ENCODE measurements around the gene ADGRF4. TPM values are rescaled to one million over a fixed set of nuclear protein-coding genes. Genes with fewer than 3 reads are reported as not detected.

Gene ADGRF4
- total and polyA plus RNA-seq, 2 of the 8 experiments (the other 6 are each of a cell fraction or from before 2014, with no cell fraction given): 0.02 TPM; not detected in 1

DNA sequence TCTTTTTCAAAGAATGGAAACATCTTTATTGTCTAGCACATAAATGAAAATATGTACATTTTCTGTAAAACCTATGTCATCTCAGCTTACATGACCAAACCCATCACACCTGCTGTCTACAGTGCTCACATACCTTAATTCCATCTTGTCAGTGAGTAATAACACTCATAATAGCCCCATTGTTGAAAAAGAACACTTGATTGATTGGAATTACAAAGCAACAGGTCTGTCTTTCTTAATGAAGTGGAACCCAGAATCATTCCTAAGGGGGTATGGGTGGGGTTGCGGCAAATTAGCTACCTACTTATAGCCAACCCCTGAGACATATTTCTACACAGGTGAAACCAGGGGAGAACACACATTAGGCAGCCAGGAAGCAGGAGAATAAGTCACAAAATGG, 20.2 kb downstream of the ADGRF4 start:
- no peak overlapping the region for H3K27ac ChIP-seq (ENCODE audit: low read depth, low read length)
- H4K91ac ChIP-seq (replicated peaks; ENCODE audit: insufficient read length, low read length): no peak overlapping the region
- H2AK5ac ChIP-seq (ENCODE audit: low read depth, low read length): no peak overlapping the region
- H2BK12ac ChIP-seq (ENCODE audit: low read depth, low read length): no peak overlapping the region
- no peak overlapping the region for H2BK5ac ChIP-seq (ENCODE audit: low read depth, low read length)
- H3K23ac ChIP-seq (ENCODE audit: insufficient read length): no peak overlapping the region
- 0% methylated on average over 1 of the region's 1 CpG; no CpG with 5 or more reads in 1 of the 2 experiments for WGBS, 2 experiments (ENCODE audit: extremely low coverage in 1 of 2, insufficient coverage in 1 of 2, insufficient read length in 1 of 2, insufficient replicate concordance in 2 of 2, low coverage in 1 of 2, low lambda C conversion rate in 2 of 2, missing lambda C conversion rate in 1 of 2)
- no peak overlapping the region for H3K4me2 ChIP-seq (ENCODE audit: insufficient read depth in 1 of 2, low read depth in 2 of 2, low read length in 2 of 2)
- no peak overlapping the region for H3K4ac ChIP-seq (replicated peaks; ENCODE audit: insufficient read length, low read depth, low read length)
- H3K79me2 ChIP-seq (ENCODE audit: control insufficient read depth in 1 of 2, insufficient read depth in 2 of 2, low read length in 2 of 2): no peaks in the 10 kb centered on the region
- H3K14ac ChIP-seq (ENCODE audit: insufficient read length): no peak overlapping the region
- CTCF ChIA-PET (ENCODE audit: partially characterized antibody): no interaction called here
- POLR2A ChIA-PET (ENCODE audit: partially characterized antibody): no interaction called here
- no peaks in the 10 kb centered on the region for H3K79me1 ChIP-seq (ENCODE audit: low read depth, low read length)
- TF ChIP-seq RXRA (IDR thresholded peaks at IDR 0.05; ENCODE audit: insufficient read depth, low read depth, low read length) (no peak), EZH2 (IDR thresholded peaks at IDR 0.05; ENCODE audit: low read depth, low read length, severe bottlenecking) (no peak), TBP (IDR thresholded peaks at IDR 0.05; ENCODE audit: low read depth, low read length) (no peak), SAP30 (IDR thresholded peaks at IDR 0.05; ENCODE audit: insufficient read depth, insufficient replicate concordance, low read length) (no peak), BCL11A (IDR thresholded peaks at IDR 0.05; ENCODE audit: low read depth in 2 of 2, low read length in 2 of 2) (no peak), SIRT6 (IDR thresholded peaks at IDR 0.05; ENCODE audit: low read length) (no peak), MAFK (IDR thresholded peaks at IDR 0.05; ENCODE audit: low read depth, low read length) (no peak), CEBPB (IDR thresholded peaks at IDR 0.05; ENCODE audit: low read depth, low read length) (no peak), CHD1 (IDR thresholded peaks at IDR 0.05; ENCODE audit: low read depth, low read length) (no peak), RBBP5 (IDR thresholded peaks at IDR 0.05; ENCODE audit: borderline replicate concordance, low read depth, low read length) (no peak), BACH1 (IDR thresholded peaks at IDR 0.05; ENCODE audit: low read length) (no peak), TEAD4 (IDR thresholded peaks at IDR 0.05; ENCODE audit: low read depth, low read length) (no peak), CREB1 (IDR thresholded peaks at IDR 0.05) (no peak)
- no peak overlapping the region for H3K4me3 ChIP-seq (ENCODE audit: extremely low read depth in 1 of 4, insufficient read depth in 2 of 4, low read depth in 3 of 4, low read length in 4 of 4)
- DNase-seq (ENCODE audit: low read depth in 1 of 2, low spot score in 2 of 2): no peak
- no peak for FAIRE-seq
- H3K4me1 ChIP-seq (replicated peaks in 1 of 4; ENCODE audit: control insufficient read depth in 3 of 4, insufficient read depth in 4 of 4, low read length in 3 of 4): no peaks in the 10 kb centered on the region
- H4K20me1 ChIP-seq (replicated peaks in 1 of 2; ENCODE audit: control insufficient read depth in 1 of 2, insufficient read depth in 2 of 2, low read length in 2 of 2): no peaks in the 10 kb centered on the region
- H3K9me3 ChIP-seq (ENCODE audit: insufficient read depth in 2 of 2, low read depth in 1 of 2, low read length in 1 of 2): no peaks in the 10 kb centered on the region
- H2BK15ac ChIP-seq (ENCODE audit: low read length): no peak overlapping the region
- no peak overlapping the region for H3K9ac ChIP-seq (replicated peaks in 1 of 4; ENCODE audit: extremely low read depth in 1 of 4, low read depth in 3 of 4, low read length in 3 of 4)
- H3K18ac ChIP-seq (ENCODE audit: extremely low read depth, low read length): no peak overlapping the region
- no peak overlapping the region for H2BK120ac ChIP-seq (replicated peaks; ENCODE audit: low read depth, low read length)
- H3K36me3 ChIP-seq (ENCODE audit: control insufficient read depth in 2 of 4, insufficient read depth in 4 of 4, low read length in 3 of 4): no peaks in the 10 kb centered on the region; a peak in 1 of 8 replicates
- no peak overlapping the region for H2AFZ ChIP-seq (ENCODE audit: low read length)
- H4K8ac ChIP-seq (ENCODE audit: extremely low read depth, insufficient read depth, low read length): no peak overlapping the region
- no peaks in the 10 kb centered on the region for H3K23me2 ChIP-seq (ENCODE audit: low read depth, low read length)
- H4K5ac ChIP-seq (ENCODE audit: insufficient read length, low read depth, low read length): no peak overlapping the region
- no peak overlapping the region for H3K56ac ChIP-seq (replicated peaks; ENCODE audit: insufficient read length, low read depth, low read length)
- H3K27me3 ChIP-seq (replicated peaks in 1 of 4; ENCODE audit: control insufficient read depth in 3 of 4, extremely low read depth in 1 of 4, insufficient read depth in 3 of 4, low read length in 3 of 4): no peaks in the 10 kb centered on the region
- H2BK20ac ChIP-seq (ENCODE audit: low read length): no peak overlapping the region

All from H1 (cell line).